SK-N-SH (cell line): ENCODE data around the gene SPATA20.

Experiments used
- CHD2 ChIP-seq: fragments of 150-350 bp; IDR thresholded peaks from 2 replicates; pipeline ENCODE4 v1.6.1; 2018; ENCODE audit warnings: low read length; ENCODE audit not compliant: partially characterized antibody
- EZH2phosphoT487 ChIP-seq: fragments of 200-600 bp; sonication (generic); IDR thresholded peaks from 2 replicates; pipeline ENCODE4 v1.6.1; 2017; ENCODE audit warnings: low read depth, mixed run types, mild to moderate bottlenecking, antibody characterized with exemption, moderate library complexity, borderline replicate concordance
- FOXM1 ChIP-seq: IDR thresholded peaks from 2 replicates; pipeline ENCODE4 v1.4.0; 2012; ENCODE audit warnings: low read depth, mild to moderate bottlenecking
- JUND ChIP-seq: IDR thresholded peaks from 2 replicates; pipeline ENCODE4 v1.4.0; 2012
- MAX ChIP-seq: IDR thresholded peaks from 2 replicates; pipeline ENCODE4 v1.4.0; 2012; ENCODE audit warnings: low read depth
- MXI1 ChIP-seq: IDR thresholded peaks from 2 replicates; pipeline ENCODE4 v1.6.1; 2012; ENCODE audit warnings: mild to moderate bottlenecking, low read depth, low read length, improper control_type of control experiment
- NRF1 ChIP-seq: IDR thresholded peaks from 2 replicates; pipeline ENCODE4 v1.6.1; 2012; ENCODE audit warnings: low read depth, mild to moderate bottlenecking, low read length
- RAD21 ChIP-seq: IDR thresholded peaks from 2 replicates; pipeline ENCODE4 v1.6.1; 2012; ENCODE audit warnings: mild to moderate bottlenecking, low read length
- RCOR1 ChIP-seq: fragments of 150-350 bp; IDR thresholded peaks from 2 replicates; pipeline ENCODE4 v1.6.1; 2017; ENCODE audit warnings: antibody characterized with exemption, low read length
- YY1 ChIP-seq: IDR thresholded peaks from 2 replicates; pipeline ENCODE4 v1.4.0; 2012; ENCODE audit warnings: low read depth, mild to moderate bottlenecking
- TF ChIP-seq, protein P1 (sequence below): fragments of 200-600 bp; sonication (generic); IDR thresholded peaks from 2 replicates; pipeline ENCODE4 v1.6.1; 2017; ENCODE audit warnings: antibody characterized with exemption, mild to moderate bottlenecking, moderate library complexity
- TF ChIP-seq, protein P2 (sequence below): IDR thresholded peaks from 2 replicates; pipeline ENCODE4 v1.6.1; 2012; ENCODE audit warnings: mild to moderate bottlenecking, low read depth, low read length, moderate library complexity

DNA sequence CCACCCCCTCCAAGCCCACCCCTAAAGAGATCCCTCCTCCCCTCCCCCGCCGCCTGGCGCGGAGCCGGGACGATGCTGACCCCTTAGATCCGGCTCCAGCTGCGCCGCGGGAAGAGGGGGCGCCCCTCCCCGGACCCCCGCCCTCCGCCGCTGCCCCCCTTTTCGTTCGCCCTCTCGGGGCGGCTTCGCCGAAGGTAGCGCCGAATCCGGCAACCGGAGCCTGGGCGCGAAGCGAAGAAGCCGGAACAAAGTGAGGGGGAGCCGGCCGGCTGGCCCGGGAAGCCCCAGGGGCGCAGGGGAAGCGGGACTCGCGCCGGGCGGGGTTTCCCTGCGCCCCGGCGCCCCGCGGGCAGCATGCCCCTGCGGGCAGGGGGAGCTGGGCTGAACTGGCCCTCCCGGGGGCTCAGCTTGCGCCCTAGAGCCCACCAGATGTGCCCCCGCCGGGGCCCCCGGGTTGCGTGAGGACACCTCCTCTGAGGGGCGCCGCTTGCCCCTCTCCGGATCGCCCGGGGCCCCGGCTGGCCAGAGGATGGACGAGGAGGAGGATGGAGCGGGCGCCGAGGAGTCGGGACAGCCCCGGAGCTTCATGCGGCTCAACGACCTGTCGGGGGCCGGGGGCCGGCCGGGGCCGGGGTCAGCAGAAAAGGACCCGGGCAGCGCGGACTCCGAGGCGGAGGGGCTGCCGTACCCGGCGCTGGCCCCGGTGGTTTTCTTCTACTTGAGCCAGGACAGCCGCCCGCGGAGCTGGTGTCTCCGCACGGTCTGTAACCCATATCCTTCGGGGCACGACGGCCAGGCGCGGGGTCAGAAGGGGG lies 14.2 kb downstream of the SPATA20 start:
- TF ChIP-seq YY1 (no peak), MXI1 (no peak), MAX (no peak), EZH2phosphoT487 (peak; percentile 97), FOXM1 (no peak), JUND (no peak), RCOR1 (no peak), RAD21 (no peak), NRF1 (no peak), CHD2 (no peak)
- TF ChIP-seq, protein P1, sequence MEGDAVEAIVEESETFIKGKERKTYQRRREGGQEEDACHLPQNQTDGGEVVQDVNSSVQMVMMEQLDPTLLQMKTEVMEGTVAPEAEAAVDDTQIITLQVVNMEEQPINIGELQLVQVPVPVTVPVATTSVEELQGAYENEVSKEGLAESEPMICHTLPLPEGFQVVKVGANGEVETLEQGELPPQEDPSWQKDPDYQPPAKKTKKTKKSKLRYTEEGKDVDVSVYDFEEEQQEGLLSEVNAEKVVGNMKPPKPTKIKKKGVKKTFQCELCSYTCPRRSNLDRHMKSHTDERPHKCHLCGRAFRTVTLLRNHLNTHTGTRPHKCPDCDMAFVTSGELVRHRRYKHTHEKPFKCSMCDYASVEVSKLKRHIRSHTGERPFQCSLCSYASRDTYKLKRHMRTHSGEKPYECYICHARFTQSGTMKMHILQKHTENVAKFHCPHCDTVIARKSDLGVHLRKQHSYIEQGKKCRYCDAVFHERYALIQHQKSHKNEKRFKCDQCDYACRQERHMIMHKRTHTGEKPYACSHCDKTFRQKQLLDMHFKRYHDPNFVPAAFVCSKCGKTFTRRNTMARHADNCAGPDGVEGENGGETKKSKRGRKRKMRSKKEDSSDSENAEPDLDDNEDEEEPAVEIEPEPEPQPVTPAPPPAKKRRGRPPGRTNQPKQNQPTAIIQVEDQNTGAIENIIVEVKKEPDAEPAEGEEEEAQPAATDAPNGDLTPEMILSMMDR: no peak
- TF ChIP-seq, protein P2, sequence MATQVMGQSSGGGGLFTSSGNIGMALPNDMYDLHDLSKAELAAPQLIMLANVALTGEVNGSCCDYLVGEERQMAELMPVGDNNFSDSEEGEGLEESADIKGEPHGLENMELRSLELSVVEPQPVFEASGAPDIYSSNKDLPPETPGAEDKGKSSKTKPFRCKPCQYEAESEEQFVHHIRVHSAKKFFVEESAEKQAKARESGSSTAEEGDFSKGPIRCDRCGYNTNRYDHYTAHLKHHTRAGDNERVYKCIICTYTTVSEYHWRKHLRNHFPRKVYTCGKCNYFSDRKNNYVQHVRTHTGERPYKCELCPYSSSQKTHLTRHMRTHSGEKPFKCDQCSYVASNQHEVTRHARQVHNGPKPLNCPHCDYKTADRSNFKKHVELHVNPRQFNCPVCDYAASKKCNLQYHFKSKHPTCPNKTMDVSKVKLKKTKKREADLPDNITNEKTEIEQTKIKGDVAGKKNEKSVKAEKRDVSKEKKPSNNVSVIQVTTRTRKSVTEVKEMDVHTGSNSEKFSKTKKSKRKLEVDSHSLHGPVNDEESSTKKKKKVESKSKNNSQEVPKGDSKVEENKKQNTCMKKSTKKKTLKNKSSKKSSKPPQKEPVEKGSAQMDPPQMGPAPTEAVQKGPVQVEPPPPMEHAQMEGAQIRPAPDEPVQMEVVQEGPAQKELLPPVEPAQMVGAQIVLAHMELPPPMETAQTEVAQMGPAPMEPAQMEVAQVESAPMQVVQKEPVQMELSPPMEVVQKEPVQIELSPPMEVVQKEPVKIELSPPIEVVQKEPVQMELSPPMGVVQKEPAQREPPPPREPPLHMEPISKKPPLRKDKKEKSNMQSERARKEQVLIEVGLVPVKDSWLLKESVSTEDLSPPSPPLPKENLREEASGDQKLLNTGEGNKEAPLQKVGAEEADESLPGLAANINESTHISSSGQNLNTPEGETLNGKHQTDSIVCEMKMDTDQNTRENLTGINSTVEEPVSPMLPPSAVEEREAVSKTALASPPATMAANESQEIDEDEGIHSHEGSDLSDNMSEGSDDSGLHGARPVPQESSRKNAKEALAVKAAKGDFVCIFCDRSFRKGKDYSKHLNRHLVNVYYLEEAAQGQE: no peak
